Sigmoid colon (tissue), 3 donors: Measurements from ENCODE around the gene OR5F1.

ENCODE experiments used
- CTCF ChIP-seq, 4 experiments: fragments of 450-650 bp in 3 of 4; fragments of 200-600 bp in 1 of 4; IDR thresholded peaks; one replicate each; pipeline ENCODE4 v1.5.1; 2016 to 2019; ENCODE audit warnings: antibody characterized with exemption in 4 of 4, mild to moderate bottlenecking in 3 of 4, moderate library complexity in 2 of 4
- POLR2A ChIP-seq, 2 donors: fragments of 450-650 bp; IDR thresholded peaks; one replicate each; pipeline ENCODE4 v1.6.1; 2016; ENCODE audit warnings: antibody characterized with exemption in 2 of 2, mild to moderate bottlenecking in 2 of 2, moderate library complexity in 2 of 2

DNA sequence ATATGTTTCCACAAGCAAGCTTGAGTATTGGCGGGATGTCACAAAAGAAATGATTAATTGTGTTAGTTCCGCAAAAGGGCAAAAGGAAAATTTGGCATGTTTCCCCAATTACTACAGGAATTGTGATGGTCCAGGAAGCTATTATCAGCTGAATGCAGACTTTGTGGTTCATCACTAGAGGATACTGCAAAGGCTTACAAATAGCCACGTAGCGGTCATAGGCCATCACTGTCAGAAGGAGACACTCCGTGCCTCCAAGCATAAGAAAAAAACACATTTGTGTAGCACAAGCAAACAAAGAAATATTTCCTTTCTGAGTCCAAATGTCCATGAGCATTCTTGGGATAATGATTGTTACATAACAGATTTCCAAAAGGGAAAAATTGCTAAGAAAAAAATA, 26.5 kb downstream of the OR5F1 start:
- TF ChIP-seq CTCF (IDR thresholded peaks at IDR 0.05) (no peak), POLR2A (IDR thresholded peaks at IDR 0.05) (no peak)
